ENCODE results near the gene LRRC7.

DNA sequence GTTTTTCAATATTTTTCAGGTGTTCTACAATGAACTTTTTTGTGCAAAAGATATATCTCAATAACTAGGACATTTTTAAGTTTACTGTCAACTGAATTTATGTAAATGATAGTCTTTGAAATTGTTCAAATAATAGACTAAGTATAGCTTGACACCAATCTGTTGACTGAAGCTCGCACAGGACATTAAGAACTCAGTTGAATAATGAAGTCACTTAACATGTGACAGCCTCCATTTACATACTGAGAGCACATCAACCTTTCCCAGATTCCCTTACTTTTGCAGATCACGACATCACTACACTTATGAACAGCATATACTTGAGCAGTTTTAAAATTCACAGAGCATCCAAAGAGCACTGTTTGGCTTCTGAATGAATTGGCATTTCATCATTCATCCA, 268.2 kb downstream of the LRRC7 start:
- TF ChIP-seq, protein P1, sequence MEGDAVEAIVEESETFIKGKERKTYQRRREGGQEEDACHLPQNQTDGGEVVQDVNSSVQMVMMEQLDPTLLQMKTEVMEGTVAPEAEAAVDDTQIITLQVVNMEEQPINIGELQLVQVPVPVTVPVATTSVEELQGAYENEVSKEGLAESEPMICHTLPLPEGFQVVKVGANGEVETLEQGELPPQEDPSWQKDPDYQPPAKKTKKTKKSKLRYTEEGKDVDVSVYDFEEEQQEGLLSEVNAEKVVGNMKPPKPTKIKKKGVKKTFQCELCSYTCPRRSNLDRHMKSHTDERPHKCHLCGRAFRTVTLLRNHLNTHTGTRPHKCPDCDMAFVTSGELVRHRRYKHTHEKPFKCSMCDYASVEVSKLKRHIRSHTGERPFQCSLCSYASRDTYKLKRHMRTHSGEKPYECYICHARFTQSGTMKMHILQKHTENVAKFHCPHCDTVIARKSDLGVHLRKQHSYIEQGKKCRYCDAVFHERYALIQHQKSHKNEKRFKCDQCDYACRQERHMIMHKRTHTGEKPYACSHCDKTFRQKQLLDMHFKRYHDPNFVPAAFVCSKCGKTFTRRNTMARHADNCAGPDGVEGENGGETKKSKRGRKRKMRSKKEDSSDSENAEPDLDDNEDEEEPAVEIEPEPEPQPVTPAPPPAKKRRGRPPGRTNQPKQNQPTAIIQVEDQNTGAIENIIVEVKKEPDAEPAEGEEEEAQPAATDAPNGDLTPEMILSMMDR (IDR thresholded peaks at IDR 0.05), result no peak
- TF ChIP-seq POLR2A (IDR thresholded peaks at IDR 0.05), result no peak
